ENCODE measurements around the gene ERFL.

- no peak for TF ChIP-seq TCF4 (CRISPR knock-in tag; IDR thresholded peaks at IDR 0.05; ENCODE audit: borderline replicate concordance)
- TF ChIP-seq ZFP3 (CRISPR knock-in tag; IDR thresholded peaks at IDR 0.05): no peak
- TF ChIP-seq, protein P1, sequence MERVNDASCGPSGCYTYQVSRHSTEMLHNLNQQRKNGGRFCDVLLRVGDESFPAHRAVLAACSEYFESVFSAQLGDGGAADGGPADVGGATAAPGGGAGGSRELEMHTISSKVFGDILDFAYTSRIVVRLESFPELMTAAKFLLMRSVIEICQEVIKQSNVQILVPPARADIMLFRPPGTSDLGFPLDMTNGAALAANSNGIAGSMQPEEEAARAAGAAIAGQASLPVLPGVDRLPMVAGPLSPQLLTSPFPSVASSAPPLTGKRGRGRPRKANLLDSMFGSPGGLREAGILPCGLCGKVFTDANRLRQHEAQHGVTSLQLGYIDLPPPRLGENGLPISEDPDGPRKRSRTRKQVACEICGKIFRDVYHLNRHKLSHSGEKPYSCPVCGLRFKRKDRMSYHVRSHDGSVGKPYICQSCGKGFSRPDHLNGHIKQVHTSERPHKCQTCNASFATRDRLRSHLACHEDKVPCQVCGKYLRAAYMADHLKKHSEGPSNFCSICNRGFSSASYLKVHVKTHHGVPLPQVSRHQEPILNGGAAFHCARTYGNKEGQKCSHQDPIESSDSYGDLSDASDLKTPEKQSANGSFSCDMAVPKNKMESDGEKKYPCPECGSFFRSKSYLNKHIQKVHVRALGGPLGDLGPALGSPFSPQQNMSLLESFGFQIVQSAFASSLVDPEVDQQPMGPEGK (CRISPR knock-in tag; IDR thresholded peaks at IDR 0.05; ENCODE audit: borderline replicate concordance): no peak
- no peak for TF ChIP-seq RARB (CRISPR knock-in tag; IDR thresholded peaks at IDR 0.05)
- no peak for TF ChIP-seq SNAI2 (CRISPR knock-in tag; IDR thresholded peaks at IDR 0.05)
- no peak for TF ChIP-seq BACH2 (CRISPR knock-in tag; IDR thresholded peaks at IDR 0.05; ENCODE audit: borderline replicate concordance)
- no peak for TF ChIP-seq CREB5 (CRISPR knock-in tag; IDR thresholded peaks at IDR 0.05; ENCODE audit: low read depth)
- no peak for TF ChIP-seq ARNTL (CRISPR knock-in tag; IDR thresholded peaks at IDR 0.05; ENCODE audit: borderline replicate concordance, low read depth)
- TF ChIP-seq ZNF70 (CRISPR knock-in tag; IDR thresholded peaks at IDR 0.05): no peak
- no peak for TF ChIP-seq GLIS3 (CRISPR knock-in tag; IDR thresholded peaks at IDR 0.05)
Measured at GRCh38 chr19:41945135-41945766, 17.0 kb upstream of the ERFL start.

Measured in SK-N-SH treated with all-trans-retinoic acid at 6 μM for 48 hours (cell line).